NB4 (cell line): ENCODE data around the gene ZNF783.

Source experiments
- DNase-seq: peaks from one replicate; pipeline ENCODE4 v3.0.0; 2010; ENCODE audit warnings: low read depth
- H3K4me3 ChIP-seq: one replicate; pipeline ENCODE4 v1.5.1; 2011; ENCODE audit warnings: mild to moderate bottlenecking, low read depth, low read length, moderate library complexity
- MYC ChIP-seq: IDR thresholded peaks from 2 replicates; pipeline ENCODE4 v1.6.1; 2011; ENCODE audit warnings: low read depth, low read length
- POLR2A ChIP-seq: IDR thresholded peaks from 2 replicates; pipeline ENCODE4 v1.6.1; 2011; ENCODE audit warnings: mild to moderate bottlenecking; ENCODE audit not compliant: insufficient read length; ENCODE audit errors: extremely low read depth
- TF ChIP-seq, protein P1 (sequence below): IDR thresholded peaks from 2 replicates; pipeline ENCODE4 v1.6.1; 2011; ENCODE audit warnings: low read depth, low read length
- TF ChIP-seq, protein P2 (sequence below): IDR thresholded peaks from one replicate; pipeline ENCODE4 v1.5.1; 2012; ENCODE audit warnings: low read depth, low read length

Gene ZNF783

DNA sequence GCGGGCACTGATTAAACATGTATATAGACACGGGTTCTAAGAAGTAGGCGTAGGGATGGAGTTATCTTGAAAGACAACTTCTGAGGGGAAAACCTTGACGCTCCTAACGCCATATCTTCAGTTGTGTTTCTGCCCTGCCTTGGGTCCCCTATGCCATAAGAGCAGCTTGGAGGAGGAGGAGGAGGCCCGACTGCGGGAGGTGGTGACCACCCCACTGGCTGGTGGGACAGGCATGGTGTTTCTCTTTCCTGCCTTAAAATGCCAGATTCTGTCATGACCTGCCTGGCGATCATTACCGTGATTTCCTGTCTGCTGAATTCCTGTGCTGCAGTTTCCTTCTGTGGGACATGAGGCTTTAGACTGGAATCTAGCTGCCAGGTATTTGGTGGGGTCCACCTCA lies 15.9 kb downstream of the ZNF783 start:
- no peak for DNase-seq
- TF ChIP-seq, protein P1, sequence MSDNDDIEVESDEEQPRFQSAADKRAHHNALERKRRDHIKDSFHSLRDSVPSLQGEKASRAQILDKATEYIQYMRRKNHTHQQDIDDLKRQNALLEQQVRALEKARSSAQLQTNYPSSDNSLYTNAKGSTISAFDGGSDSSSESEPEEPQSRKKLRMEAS = no peak
- no peak for TF ChIP-seq MYC
- no peak for TF ChIP-seq POLR2A
- TF ChIP-seq, protein P2, sequence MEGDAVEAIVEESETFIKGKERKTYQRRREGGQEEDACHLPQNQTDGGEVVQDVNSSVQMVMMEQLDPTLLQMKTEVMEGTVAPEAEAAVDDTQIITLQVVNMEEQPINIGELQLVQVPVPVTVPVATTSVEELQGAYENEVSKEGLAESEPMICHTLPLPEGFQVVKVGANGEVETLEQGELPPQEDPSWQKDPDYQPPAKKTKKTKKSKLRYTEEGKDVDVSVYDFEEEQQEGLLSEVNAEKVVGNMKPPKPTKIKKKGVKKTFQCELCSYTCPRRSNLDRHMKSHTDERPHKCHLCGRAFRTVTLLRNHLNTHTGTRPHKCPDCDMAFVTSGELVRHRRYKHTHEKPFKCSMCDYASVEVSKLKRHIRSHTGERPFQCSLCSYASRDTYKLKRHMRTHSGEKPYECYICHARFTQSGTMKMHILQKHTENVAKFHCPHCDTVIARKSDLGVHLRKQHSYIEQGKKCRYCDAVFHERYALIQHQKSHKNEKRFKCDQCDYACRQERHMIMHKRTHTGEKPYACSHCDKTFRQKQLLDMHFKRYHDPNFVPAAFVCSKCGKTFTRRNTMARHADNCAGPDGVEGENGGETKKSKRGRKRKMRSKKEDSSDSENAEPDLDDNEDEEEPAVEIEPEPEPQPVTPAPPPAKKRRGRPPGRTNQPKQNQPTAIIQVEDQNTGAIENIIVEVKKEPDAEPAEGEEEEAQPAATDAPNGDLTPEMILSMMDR = no peak
- no peak overlapping the region for H3K4me3 ChIP-seq

DNA sequence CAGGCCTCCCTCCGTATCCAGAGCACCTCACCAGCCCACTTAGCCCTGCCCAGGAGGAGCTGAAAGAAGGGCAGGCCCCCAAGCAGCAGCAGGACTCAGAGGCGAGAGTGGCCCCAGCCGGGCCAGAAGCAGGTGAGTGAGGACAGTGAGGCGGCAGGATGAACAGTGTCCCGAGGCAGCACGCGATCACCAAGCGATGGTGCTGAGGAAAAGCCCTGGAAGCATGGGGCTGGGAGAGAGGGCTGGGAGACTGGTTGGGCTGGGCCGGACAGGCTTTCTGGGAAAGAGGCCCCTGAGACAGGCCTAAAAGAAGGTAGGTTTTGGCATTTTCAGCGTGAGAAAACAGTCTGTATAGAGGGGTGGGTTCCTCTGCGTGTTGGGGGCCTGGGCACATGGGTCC lies 16.4 kb downstream of the ZNF783 start:
- no peak for DNase-seq
- TF ChIP-seq MYC = no peak
- TF ChIP-seq POLR2A = no peak
- TF ChIP-seq, protein P1 = no peak
- TF ChIP-seq, protein P2 = no peak
- no peak overlapping the region for H3K4me3 ChIP-seq

DNA sequence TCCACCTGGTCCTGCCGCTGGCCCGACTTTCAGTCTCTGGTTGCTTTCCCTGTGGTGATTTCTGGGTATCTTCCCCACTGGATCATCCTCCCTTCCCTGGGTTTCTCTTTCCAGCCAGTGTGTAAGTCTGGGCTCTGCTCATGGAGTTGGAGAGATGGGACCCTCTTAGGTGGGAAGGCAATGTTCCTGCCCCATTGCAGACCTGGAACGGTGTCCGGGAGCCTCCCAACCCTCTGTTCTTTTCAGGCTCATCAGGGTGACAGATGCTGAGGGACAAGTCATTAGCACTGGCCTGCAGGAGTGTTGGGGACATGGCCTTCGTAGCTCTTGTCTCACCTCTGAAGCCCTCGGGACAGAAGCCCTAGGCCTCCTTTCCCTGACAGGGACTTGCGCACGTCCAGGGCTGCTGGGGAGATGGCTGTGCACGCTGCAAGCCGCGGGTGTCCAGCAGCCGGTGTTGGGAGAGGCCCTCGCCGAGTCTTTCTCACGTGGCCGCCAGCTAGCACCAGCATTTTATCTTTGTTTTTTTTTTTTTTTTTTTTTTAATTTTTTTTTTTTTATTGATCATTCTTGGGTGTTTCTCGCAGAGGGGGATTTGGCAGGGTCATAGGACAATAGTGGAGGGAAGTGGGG lies 17.2 kb downstream of the ZNF783 start:
- TF ChIP-seq, protein P1 = no peak
- TF ChIP-seq, protein P2 = no peak
- TF ChIP-seq MYC (no peak), POLR2A (no peak)
- no peak for DNase-seq
- H3K4me3 ChIP-seq = no peak overlapping the region

GRCh38 chr7:149280151-149280550 lies 18.2 kb downstream of the ZNF783 start:
- TF ChIP-seq, protein P1 = no peak
- TF ChIP-seq MYC (no peak), POLR2A (no peak)
- TF ChIP-seq, protein P2 = no peak
- H3K4me3 ChIP-seq = no peak overlapping the region
- no peak for DNase-seq

DNA sequence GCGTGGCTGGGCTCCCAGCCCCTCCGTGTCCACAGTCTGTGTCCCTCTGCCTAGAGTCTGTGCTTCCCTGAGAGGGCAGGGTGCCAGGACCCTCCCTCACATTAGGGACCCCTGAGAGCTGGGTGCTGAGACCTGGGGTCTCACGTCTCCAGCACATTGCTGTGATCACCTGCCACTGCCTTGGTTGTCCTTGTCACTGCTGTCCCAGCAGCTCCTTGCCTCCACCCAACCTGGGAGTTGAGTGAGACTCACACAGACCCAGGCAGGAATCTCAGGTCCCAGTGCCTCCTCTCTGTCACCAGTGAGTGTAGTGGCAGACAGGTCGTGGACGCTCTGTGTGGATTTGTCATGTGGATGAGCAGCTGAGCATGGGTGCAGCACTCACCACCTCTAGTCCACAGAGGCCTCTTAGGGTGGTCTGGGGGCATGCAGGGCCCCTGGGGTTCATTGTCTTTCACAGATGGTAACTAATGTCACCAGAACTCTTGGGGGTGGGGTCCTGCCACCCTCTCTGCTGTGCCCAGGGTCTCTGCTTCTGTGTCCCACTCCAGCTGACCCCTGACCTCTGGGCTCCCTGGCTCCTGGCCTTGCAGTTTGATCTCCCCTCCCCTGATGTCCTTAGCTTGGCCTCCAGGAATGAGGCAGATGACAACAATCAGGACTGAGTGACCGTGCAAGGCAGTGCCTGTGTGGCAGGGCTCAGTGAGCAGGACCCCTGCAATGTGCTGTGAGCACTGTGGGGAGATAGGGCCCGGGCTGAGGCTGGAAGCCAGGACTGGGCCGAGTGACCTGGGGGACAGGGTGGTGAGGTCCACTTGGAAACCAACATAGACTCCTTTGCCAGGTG lies 18.9 kb downstream of the ZNF783 start:
- no peak overlapping the region for H3K4me3 ChIP-seq
- TF ChIP-seq MYC = no peak
- TF ChIP-seq, protein P2 = no peak
- TF ChIP-seq, protein P1 = no peak
- no peak for TF ChIP-seq POLR2A
- no peak for DNase-seq
